Ammon's horn (tissue), 1 donor: ENCODE data around the gene MEF2A.
A peak's percentile ranks its signal among the peaks of the same experiment; 100 is the strongest.
"Not testable (repeated sequence)": the region's sequence is repeated elsewhere in the genome, so short reads cannot be mapped to it uniquely, and the experiment has no call there.

ENCODE experiments used
- DNase-seq: peaks from one replicate; pipeline ENCODE4 v3.0.0-alpha.2; 2016; ENCODE audit warnings: low spot score

MEF2A gene

GRCh38 chr15:99651023-99651807 is 85.4 kb downstream of the MEF2A start:
- peak; percentile 56 for DNase-seq

- no peak for DNase-seq
Measured at GRCh38 chr15:99656205-99656604, 90.4 kb downstream of the MEF2A start.

- no peak for DNase-seq
Measured at GRCh38 chr15:99657996-99658395, 92.2 kb downstream of the MEF2A start.

GRCh38 chr15:99662903-99663302 is 97.1 kb downstream of the MEF2A start:
- DNase-seq = no peak

GRCh38 chr15:99666073-99666472 is 100.3 kb downstream of the MEF2A start:
- not testable (repeated sequence) for DNase-seq

- DNase-seq = no peak
Measured at GRCh38 chr15:99668533-99669182, 102.9 kb downstream of the MEF2A start.

GRCh38 chr15:99669250-99669649 is 103.5 kb downstream of the MEF2A start:
- DNase-seq = no peak

GRCh38 chr15:99671926-99672635 is 106.3 kb downstream of the MEF2A start:
- DNase-seq = no peak

- DNase-seq = no peak
Measured at GRCh38 chr15:99673111-99673510, 107.3 kb downstream of the MEF2A start.

- no peak for DNase-seq
Measured at GRCh38 chr15:99674279-99674678, 108.5 kb downstream of the MEF2A start.

GRCh38 chr15:99677540-99678134 is 111.9 kb downstream of the MEF2A start:
- DNase-seq = no peak

- no peak for DNase-seq
Measured at GRCh38 chr15:99680276-99680675, 114.5 kb downstream of the MEF2A start.

GRCh38 chr15:99681990-99682389 is 116.2 kb downstream of the MEF2A start:
- DNase-seq = no peak

- peak; percentile 23 for DNase-seq
Measured at GRCh38 chr15:99682455-99682854, 116.7 kb downstream of the MEF2A start.

- no peak for DNase-seq
Measured at GRCh38 chr15:99683000-99683670, 117.4 kb downstream of the MEF2A start.

- no peak for DNase-seq
Measured at GRCh38 chr15:99686290-99686689, 120.5 kb downstream of the MEF2A start.

- no peak for DNase-seq
Measured at GRCh38 chr15:99692825-99693224, 127.0 kb downstream of the MEF2A start.

GRCh38 chr15:99696096-99696495 is 130.3 kb downstream of the MEF2A start:
- DNase-seq = no peak

GRCh38 chr15:99702895-99703602 is 137.3 kb downstream of the MEF2A start:
- no peak for DNase-seq

- DNase-seq = peak; percentile 44
Measured at GRCh38 chr15:99703603-99704443, 138.0 kb downstream of the MEF2A start.
